HG03442 (cell line): ENCODE data around the gene TAF11L2.
"Not testable (repeated sequence)": the region's sequence is repeated elsewhere in the genome, so short reads cannot be mapped to it uniquely, and the experiment has no call there.

Source experiments
- ATAC-seq: cut with Tn5 transposase; IDR thresholded peaks from one replicate; pipeline ENCODE4 v1.9.1; 2021; ENCODE audit warnings: mild to moderate bottlenecking, moderate library complexity; ENCODE audit not compliant: unreplicated experiment

The TAF11L2 gene

GRCh38 chr5:17497931-17498330, at the start of gene TAF11L2:
TAF11L2 (plus strand) TSS chr5:17498231.
- not testable (repeated sequence) for ATAC-seq

DNA sequence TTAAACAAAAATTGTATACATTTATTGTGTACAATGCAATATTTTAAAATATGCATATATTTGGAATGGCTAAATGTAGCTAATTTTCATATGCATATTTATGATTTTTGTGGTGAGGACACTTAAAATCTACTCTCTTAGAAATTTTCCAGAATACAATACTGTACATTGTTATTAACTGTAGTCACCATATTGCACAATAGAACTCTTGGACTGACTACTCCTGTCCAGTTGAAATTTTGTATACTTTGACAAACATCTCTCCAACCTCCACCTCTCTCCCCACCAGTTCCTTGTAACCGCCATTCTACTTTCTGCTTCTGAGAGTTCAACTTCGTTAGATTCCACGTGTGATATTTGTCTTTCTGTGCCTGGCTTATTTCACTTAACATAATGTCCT, 49.2 kb upstream of the TAF11L2 start:
- ATAC-seq, result no peak

- no peak for ATAC-seq
Measured at GRCh38 chr5:17452936-17453335, 45.1 kb upstream of the TAF11L2 start.

DNA sequence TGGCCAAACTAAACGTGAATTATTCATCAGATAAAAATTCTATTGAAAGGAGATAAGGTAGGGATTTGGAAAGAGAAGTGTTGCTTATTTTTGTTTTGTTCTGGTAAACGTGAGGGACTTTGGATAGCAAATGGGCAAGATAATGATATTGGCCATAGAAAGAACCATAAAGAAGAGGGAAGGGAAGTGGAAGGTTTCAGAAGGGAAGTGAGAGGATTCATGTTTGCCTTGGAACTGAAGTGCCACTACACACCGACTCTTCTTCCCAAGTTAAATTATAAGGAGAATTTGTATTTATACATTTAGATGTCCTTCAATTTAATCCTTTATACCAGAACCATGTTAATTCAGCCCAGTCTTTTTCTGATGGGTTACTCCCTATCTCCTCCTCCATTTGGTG, 42.1 kb upstream of the TAF11L2 start:
- ATAC-seq, result no peak

GRCh38 chr5:17461793-17462192, 36.2 kb upstream of the TAF11L2 start:
- ATAC-seq, result no peak

- ATAC-seq, result no peak
Measured at GRCh38 chr5:17463653-17464052, 34.4 kb upstream of the TAF11L2 start.

DNA sequence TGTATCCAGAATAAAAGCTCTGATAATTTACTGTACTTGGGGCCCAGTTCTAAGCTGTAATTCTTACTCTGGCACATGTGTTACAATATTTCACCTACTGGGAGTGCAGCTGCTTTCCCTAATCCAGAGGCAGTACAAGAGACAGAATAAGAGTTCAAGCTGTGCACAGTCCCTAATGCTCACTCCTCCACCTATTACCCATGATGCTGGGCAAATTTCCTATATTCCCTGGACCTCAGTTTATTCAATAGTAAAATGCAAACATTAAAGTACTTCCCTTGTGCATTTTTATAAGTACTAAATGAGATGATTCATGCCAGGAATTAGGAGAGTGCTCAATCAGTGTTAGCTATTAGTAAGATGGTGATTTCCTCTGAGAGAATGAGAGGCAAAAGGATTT, 28.0 kb upstream of the TAF11L2 start:
- no peak for ATAC-seq

DNA sequence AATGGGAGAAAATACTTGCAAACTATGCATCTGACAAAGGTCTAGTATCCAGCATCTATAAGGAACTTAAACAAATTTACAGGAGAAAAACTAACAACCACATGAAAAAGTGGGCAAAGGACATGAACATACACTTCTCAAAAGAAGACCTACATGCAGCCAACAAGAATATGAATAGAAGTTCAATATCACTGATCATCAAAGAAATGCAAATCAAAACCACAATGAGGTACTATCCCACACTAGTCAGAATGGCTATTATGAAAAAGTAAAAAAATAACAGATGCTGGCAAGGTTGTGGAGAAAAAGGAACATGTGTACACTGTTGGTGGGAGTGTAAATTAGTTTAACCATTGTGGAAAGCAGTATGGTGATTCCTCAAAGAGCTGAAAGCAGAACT, 23.0 kb upstream of the TAF11L2 start:
- ATAC-seq, result peak; percentile 71

DNA sequence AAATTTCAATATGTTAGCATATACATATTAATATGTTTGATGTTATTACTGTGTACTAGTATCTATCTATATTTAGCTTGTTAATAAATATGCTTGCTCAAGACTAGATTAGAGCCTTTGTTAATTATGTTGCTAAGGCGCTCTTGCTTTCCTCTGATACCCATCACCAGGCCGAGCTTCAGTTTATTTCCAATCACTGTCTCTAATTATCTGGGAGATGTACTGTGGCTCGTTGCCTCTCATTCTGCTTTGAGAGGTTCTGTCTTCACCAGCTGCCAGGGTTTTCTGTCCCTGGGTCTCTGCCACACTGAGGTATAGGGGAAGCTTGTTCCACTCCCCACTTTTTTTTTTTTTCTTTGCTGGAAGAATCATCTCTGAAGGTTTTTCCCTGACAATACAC, 21.0 kb upstream of the TAF11L2 start:
- no peak for ATAC-seq

DNA sequence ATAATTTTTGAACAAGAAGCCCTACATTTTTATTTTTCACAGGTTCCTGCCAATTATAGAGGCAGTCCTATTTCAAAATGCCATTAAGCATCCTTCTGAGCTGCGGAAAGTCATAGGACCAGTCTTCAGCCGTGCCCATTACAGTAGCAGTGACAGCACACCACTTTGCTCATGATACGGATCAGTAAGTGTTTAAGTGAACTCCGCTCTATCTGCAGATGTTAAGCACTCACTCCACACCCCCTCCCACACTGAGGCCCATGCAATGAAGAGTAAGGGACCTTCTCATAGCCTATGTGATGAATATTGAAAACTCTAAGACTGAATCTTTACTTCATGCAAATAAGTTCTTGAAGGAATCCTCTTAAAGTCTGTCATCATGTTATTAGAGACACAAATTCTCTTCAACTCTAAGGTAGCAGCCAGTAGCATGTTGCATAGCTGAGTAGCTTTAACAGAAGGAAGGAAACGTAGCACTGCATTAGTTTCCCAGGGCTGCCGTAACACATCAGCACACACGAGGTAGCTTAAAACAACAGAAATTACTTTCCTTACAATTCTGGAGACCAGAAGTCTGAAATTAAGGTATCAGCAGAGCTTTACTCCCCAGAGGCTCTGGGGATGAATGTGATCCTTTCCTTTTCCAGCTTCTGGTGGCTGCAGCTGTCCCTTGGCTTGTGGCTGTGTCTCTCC, 20.3 kb upstream of the TAF11L2 start:
- no peak for ATAC-seq

- ATAC-seq, result no peak
Measured at GRCh38 chr5:17481378-17481777, 16.7 kb upstream of the TAF11L2 start.

DNA sequence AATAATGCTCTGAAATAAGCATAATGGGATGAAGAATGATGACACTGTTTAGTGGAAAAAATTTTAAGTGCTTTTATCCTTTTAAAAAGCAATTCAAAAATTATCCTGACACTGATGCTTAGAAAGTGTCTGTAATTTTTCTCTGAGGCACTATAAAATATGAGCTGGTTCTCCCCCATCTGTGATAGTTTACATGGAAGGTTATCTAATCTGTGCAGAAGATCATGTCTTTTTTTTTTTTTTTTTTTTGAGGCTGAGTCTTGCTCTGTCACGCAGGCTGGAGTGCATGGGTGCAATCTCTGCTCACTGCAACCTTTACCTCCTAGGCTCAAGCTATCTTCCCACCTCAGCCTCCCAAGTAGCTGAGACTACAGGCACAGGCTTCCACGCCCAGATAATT, 15.2 kb upstream of the TAF11L2 start:
- ATAC-seq, result no peak

DNA sequence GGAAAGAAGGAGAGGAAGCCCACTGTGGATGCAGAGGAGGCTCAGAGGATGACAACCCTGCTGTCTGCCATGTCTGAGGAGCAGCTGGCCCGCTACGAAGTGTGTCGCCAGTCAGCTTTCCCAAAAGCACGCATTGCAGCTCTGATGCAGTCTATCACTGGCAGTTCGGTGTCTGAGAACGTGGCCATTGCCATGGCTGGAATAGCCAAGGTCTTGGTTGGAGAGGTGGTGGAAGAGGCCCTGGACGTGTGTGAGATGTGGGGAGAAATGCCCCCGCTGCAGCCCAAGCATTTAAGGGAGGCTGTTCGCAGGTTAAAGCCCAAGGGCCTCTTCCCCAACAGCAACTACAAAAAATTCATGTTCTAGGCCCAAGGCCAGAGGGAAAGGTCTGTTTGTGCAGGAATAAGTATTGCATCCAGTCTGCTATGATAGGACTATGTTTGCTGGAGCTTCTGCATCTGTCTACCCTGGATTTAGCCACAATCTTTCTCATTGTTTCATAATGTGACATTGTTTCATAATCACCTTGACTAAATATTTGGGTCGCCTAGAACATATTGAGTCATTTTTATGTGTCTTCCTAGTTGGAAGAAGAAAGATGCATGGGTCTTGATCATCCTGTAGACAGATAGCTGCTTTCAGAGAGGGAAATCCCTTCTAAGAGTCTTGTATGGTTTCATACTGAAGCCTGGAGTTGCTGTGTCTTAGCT, 11.4 kb upstream of the TAF11L2 start:
- ATAC-seq, result not testable (repeated sequence)

DNA sequence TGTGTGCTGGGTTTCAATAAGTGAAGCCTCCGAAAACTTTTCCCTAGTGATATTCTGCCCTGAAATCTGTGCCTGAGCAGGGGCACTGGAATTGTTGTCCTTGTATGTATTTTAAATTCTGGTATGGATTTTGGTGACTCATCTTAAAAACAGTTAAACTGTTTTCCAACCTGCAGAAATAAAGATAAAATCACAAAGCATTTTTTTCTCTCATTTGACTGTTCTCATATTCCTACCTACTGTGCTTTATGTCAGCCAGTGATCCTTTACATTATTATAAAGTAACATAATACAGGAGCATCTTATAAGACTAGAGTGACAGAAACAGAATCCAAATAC, 10.9 kb upstream of the TAF11L2 start:
- ATAC-seq, result no peak

DNA sequence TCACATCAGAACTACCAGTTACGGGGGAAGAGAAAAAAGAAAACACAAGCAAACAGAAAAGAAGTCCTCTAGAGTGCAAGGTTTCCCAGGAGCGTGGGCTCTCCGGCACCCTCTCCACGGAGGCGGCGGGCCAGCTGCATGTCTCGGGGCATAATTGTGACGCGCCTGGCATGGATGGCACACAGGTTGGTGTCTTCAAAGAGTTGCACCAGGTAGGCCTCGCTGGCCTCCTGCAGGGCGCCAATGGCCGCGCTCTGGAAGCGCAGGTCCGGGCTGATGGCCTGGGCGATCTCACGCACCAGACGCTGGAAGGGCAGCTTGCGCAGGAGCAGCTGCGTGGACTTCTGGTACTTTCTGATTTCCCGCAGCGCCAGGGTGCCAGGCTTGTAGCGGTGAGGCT, 6.8 kb upstream of the TAF11L2 start:
- not testable (repeated sequence) for ATAC-seq

GRCh38 chr5:17492770-17493169, 5.3 kb upstream of the TAF11L2 start:
- no peak for ATAC-seq

DNA sequence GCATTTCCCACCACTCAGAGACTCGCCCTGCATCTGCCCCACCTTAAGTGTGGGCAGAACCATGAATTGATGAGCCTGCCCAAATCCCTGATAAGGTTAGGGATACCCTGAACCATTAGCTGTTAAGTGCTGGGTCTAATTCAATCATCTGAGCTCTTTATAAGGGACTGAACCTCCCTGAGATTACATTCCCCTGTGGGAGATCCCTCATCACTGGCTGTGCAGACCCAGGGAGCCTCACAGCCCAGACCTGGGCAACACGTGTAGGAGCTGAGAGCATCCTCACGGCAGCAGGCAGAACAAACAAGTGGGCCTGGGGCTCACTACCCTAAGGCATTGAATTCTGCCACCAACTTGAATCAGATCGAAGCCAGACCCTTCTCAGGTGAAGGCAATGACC, 585 bp upstream of the TAF11L2 start:
- no peak for ATAC-seq

- no peak for ATAC-seq
Measured at GRCh38 chr5:17511775-17512325, 13.8 kb downstream of the TAF11L2 start.

DNA sequence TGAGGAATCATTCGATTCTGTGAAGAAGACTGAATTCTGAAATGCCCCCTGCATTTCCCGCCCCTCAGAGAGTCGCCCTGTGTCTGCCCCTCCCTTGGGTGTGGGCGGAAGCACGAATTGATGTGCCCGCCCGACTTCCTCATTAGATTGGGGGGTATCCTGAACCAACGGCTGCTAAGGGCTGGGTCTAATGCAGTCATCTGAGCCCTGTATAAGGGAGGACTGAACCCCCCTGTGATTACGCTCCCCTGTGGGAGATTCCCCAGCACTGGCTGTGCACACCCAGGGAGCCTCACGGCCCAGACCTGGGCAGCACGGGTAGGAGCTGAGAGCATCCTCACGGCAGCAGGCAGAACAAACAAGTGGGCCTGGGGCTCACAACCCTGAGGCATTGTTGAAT, 19.5 kb downstream of the TAF11L2 start:
- not testable (repeated sequence) for ATAC-seq

DNA sequence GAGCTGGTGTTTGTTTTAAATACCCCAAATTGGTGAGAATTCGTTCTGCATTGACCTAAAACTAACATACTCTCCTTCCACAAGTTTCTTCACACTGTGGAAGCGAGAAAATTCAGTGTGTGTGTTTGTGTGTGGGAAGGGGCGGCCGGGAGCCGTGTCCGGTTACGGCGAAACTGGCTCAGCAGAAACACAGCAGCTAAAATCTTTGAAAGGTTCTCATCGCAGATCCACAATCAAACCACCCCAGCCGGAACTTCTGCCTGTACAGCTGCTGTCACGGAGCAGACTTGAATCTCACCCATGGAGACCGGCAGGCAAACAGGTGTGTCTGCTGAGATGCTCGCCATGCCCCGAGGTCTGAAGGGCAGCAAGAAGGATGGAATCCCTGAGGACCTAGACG, 20.0 kb downstream of the TAF11L2 start, which contains the start of gene TAF11L3:
Gene TAF11L3 (plus strand): TSS at position 301 of the 400 bp plus-strand sequence.
- ATAC-seq, result not testable (repeated sequence)

GRCh38 chr5:17519508-17519907, 21.5 kb downstream of the TAF11L2 start:
- ATAC-seq, result not testable (repeated sequence)

- not testable (repeated sequence) for ATAC-seq
Measured at GRCh38 chr5:17521501-17521900, 23.5 kb downstream of the TAF11L2 start, which contains the start of gene TAF11L4. TAF11L4 (plus strand) TSS chr5:17521801.
